Stimulated activated memory B cell treated with anti-CD40 and anti-IgM and Interleukin-4, amounts not matched to agents 10 μg/mL and 1 μg/mL and 100 μg/mL, for 72 hours (primary cell): ENCODE measurements around the gene RNF31.
A peak's percentile ranks its signal among the peaks of the same experiment; 100 is the strongest.

Experiments used
- ATAC-seq: fragments of 150-1000 bp; cut with Tn5 transposase; 2 replicates; pipeline ENCODE4 v1.10.0; 2021
- H3K27ac Mint-ChIP-seq: one replicate; pipeline ENCODE4 v1.8.0; 2022; ENCODE audit warnings: mild to moderate bottlenecking, mixed read lengths
- H3K27me3 Mint-ChIP-seq: one replicate; pipeline ENCODE4 v1.8.0; 2022; ENCODE audit warnings: mixed read lengths
- H3K36me3 Mint-ChIP-seq: one replicate; pipeline ENCODE4 v1.8.0; 2022; ENCODE audit warnings: mixed read lengths
- H3K4me1 Mint-ChIP-seq: one replicate; pipeline ENCODE4 v1.8.0; 2022; ENCODE audit warnings: mixed read lengths
- H3K4me3 Mint-ChIP-seq: one replicate; pipeline ENCODE4 v1.8.0; 2022; ENCODE audit warnings: mild to moderate bottlenecking, moderate library complexity, mixed read lengths
- H3K9me3 Mint-ChIP-seq: one replicate; pipeline ENCODE4 v1.8.0; 2022; ENCODE audit warnings: mixed read lengths

The RNF31 gene

DNA sequence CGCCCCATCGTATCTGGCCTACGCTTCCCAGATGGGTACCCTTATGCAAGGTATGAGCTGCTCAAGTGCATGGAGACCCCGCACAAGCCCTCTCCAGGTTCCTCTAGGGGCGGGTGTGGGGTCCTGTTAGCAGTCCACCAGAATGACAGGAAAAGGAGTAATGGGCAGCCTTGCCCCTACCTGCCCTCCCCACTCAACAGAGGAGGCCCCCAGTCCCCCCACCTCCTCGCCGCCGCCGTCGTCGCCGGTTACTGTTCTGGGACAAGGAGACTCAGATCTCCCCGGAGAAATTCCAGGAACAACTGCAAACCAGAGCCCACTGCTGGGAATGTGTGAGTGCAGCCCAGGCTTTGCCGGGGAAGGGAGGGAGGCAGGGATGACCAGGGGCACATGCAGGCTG lies 30.6 kb downstream of the RNF31 start:
- Mint-ChIP-seq H3K9me3 (no peaks in the 10 kb centered on the region), H3K27me3 (no peaks in the 10 kb centered on the region), H3K36me3 (peaks cover 61% of the 10 kb centered on the region), H3K4me3 (no peak overlapping the region), H3K4me1 (peaks cover 14% of the 10 kb centered on the region), H3K27ac (no peak overlapping the region)
- ATAC-seq: no peak

DNA sequence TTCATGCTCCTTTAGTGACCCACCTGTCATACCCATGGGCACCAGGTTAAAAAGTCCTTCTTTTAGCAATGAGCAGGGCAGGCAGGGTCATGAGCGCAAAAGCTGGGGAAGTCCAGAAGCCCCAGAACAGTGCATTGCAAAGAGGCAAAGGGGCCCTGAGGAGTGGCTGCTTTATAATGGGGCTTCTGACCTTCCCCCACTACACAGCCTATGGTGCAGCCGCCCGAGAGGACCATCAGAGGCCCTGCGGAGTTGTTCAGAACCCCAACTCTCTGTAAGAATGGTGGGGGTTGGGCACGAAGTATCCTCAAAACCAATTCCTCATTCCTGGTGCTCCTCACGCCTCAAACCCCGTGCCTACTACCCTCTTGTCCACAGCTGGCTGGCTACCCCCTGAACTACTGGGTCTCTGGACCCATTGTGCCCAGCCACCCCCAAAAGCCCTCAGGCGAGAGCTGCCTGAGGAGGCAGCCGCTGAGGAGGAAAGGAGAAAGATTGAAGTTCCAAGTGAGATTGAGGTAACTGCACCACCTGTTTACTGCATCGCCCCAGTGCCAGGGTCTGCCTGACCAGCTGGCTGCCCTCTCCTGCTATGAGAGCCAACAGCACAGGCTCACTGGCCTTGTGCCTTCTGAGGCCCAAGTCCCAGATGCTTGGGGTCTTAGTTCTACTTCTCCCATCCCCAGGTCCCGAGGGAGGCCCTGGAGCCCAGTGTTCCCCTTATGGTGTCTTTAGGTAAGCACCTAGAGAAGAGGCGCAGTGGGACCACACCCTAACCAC lies 31.3 kb downstream of the RNF31 start:
- no peak for ATAC-seq
- peaks cover 14% of the 10 kb centered on the region for H3K4me1 Mint-ChIP-seq
- H3K9me3 Mint-ChIP-seq: no peaks in the 10 kb centered on the region
- peaks cover 68% of the 10 kb centered on the region for H3K36me3 Mint-ChIP-seq
- H3K4me3 Mint-ChIP-seq: no peak overlapping the region
- H3K27me3 Mint-ChIP-seq: no peaks in the 10 kb centered on the region
- peak overlapping the region; percentile 38 for H3K27ac Mint-ChIP-seq

DNA sequence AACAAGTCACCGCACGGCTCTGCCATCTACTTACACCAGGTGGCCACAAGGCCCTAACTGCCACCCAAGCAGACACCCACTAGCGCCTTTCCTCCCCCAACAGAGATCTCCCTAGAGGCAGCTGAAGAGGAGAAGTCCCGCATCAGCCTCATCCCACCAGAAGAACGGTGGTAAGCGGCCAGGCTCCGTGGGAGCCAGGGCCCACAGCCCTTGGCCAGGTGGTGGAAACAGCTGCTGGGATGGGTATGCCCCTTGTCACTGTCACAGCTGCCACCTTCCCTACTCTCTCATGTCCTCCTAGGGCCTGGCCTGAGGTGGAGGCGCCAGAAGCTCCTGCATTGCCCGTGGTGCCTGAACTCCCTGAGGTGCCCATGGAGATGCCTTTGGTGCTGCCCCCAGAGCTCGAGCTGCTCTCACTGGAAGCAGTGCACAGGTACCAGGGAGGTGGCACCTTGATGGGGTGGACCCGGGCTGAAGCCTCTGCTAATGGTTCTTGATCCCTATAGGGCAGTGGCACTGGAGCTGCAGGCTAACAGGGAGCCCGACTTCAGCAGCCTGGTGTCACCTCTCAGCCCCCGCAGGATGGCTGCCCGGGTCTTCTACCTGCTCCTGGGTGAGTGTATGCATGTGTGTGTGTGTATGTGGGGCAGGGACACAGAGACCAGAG lies 32.1 kb downstream of the RNF31 start:
- no peaks in the 10 kb centered on the region for H3K27me3 Mint-ChIP-seq
- H3K36me3 Mint-ChIP-seq: peaks cover 71% of the 10 kb centered on the region
- no peaks in the 10 kb centered on the region for H3K9me3 Mint-ChIP-seq
- H3K4me1 Mint-ChIP-seq: peaks cover 14% of the 10 kb centered on the region
- H3K27ac Mint-ChIP-seq: peak overlapping the region; percentile 38
- ATAC-seq: no peak
- no peak overlapping the region for H3K4me3 Mint-ChIP-seq

DNA sequence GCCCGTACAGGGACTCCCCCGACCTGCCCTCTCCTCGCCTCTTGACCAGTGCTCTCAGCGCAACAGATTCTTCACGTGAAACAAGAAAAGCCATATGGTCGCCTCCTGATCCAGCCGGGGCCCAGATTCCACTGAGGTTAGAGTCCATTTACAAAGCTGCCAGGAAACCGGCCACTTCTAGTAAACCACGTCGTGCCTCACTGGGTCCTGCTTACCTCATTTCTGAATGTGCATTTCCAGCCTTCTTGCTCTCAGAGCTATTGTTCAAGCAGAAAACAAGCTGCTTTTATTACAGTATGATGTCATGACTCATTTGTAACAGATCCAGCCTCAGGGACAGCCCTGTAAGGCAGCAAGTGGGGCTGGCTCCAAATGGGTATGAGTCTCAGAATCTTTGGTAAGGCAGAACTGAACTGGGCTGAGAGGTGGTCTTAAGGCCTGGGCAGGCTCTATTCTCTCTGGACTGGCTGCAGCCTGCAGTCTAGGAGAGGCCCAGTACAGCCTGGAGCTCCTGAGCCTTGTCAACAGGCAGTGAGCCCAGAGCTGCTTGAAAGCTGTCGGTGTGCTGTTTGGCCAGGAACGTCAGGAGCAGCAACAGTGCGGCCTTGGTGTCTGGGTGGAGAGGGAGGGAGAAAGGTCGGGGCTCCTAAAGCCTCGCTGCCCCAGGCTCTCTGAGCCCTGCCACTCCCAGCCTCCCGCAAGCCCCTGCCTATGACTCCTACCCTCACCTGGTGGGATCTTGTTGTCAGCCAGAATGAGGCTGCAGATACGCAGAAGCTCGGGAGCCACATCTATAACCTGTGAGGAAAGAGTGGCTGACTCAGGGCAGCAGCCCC lies 32.9 kb downstream of the RNF31 start:
- H3K27me3 Mint-ChIP-seq: no peaks in the 10 kb centered on the region
- ATAC-seq: no peak
- peaks cover 71% of the 10 kb centered on the region for H3K36me3 Mint-ChIP-seq
- H3K9me3 Mint-ChIP-seq: no peaks in the 10 kb centered on the region
- peaks cover 14% of the 10 kb centered on the region for H3K4me1 Mint-ChIP-seq
- H3K4me3 Mint-ChIP-seq: no peak overlapping the region
- H3K27ac Mint-ChIP-seq: no peak overlapping the region

DNA sequence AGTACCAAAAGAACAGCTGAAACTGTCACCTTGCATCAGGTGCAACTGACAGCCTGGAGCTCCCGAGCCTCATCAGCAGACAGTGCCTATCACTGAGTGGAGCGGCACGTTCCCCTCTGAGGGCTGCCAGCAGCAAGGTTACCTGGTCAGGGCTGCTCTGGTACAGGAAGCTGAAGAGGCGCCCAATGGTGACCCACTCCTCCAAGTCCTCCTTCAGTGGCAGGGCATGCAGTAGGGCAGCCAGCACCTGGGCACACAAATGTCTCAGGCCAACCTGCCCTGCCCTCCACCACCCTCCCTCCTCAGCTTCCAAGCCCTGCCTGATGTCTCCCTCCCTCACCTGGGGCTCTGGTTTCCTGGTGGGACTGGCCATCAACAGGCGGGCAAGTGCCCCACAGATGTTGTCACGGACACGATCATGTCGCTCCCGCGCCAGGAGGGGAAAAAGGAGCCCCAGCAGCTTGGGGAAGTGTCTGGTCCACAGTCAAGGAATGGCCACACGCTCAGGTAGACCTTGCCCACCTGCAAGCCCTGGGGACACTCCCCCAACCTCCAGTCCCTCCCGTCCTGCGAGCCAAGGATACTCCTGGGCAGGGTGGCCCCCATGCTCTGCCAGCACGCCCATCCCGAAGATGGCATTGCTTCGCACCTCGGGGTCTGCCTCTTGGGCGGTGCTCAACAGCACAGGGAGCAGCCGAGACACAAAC lies 34.2 kb downstream of the RNF31 start:
- peaks cover 83% of the 10 kb centered on the region for H3K36me3 Mint-ChIP-seq
- peaks cover 14% of the 10 kb centered on the region for H3K4me1 Mint-ChIP-seq
- no peak overlapping the region for H3K4me3 Mint-ChIP-seq
- H3K9me3 Mint-ChIP-seq: no peaks in the 10 kb centered on the region
- H3K27me3 Mint-ChIP-seq: no peaks in the 10 kb centered on the region
- H3K27ac Mint-ChIP-seq: no peak overlapping the region
- ATAC-seq: no peak

DNA sequence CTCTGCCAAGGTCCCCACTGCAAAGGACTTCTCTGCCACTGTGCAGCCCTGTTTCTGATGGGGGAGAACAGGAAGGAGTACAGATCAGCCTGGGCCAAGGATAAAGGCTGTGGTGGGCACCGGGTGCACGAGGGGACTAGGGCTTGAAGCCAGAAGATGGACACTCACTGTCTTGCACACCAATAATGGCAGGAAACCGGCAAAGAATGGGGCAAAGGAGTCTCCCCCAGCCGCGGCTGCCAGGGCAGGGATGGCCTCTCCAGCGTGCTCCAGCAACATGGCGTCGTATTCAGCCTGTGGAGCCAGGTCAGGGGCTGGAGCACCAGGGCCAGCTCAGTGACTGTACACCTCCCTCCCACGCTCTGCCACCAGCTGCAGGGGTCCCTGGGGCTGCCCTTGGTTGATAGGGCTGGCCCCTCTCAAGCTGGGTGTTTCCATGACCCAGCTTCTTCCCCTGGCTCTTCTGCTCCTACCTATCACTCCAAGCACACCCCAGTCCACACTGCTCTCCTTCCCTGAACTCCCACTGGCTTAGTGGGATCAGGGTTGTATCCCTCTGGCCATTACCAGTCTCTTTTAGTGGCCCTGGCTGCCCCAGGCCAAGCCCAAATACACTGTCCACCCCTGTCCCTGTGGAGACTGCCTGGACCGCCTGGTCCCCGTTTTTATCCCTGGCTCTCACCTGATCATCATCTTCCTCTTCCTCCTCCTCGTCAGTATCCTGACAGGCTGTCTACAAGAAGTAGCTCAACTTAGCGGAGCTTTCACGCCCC lies 35.0 kb downstream of the RNF31 start:
- H3K4me3 Mint-ChIP-seq: no peak overlapping the region

GRCh38 chr14:24183014-24183481 lies 35.8 kb downstream of the RNF31 start:
- Mint-ChIP-seq H3K36me3 (peaks cover 73% of the 10 kb centered on the region), H3K27me3 (no peaks in the 10 kb centered on the region), H3K4me1 (peaks cover 27% of the 10 kb centered on the region), H3K27ac (no peak overlapping the region), H3K4me3 (no peak overlapping the region), H3K9me3 (no peaks in the 10 kb centered on the region)
- ATAC-seq: no peak

More for the DNA sequence above, 35.0 kb downstream of the RNF31 start:
- no peak for ATAC-seq
- H3K36me3 Mint-ChIP-seq: peaks cover 79% of the 10 kb centered on the region
- no peak overlapping the region for H3K27ac Mint-ChIP-seq
- H3K27me3 Mint-ChIP-seq: no peaks in the 10 kb centered on the region
- H3K9me3 Mint-ChIP-seq: no peaks in the 10 kb centered on the region
- H3K4me1 Mint-ChIP-seq: peaks cover 19% of the 10 kb centered on the region

- no peak overlapping the region for H3K27ac Mint-ChIP-seq
- H3K27me3 Mint-ChIP-seq: no peaks in the 10 kb centered on the region
- peaks cover 28% of the 10 kb centered on the region for H3K4me1 Mint-ChIP-seq
- no peaks in the 10 kb centered on the region for H3K9me3 Mint-ChIP-seq
- H3K36me3 Mint-ChIP-seq: peaks cover 67% of the 10 kb centered on the region
- H3K4me3 Mint-ChIP-seq: no peak overlapping the region
- no peak for ATAC-seq
Observed at GRCh38 chr14:24184104-24184970, 37.0 kb downstream of the RNF31 start.

- no peak for ATAC-seq
- Mint-ChIP-seq H3K4me1 (peaks cover 25% of the 10 kb centered on the region), H3K4me3 (no peak overlapping the region), H3K27ac (no peak overlapping the region), H3K27me3 (no peaks in the 10 kb centered on the region), H3K36me3 (peaks cover 64% of the 10 kb centered on the region), H3K9me3 (no peaks in the 10 kb centered on the region)
Observed at GRCh38 chr14:24185026-24185425, 37.7 kb downstream of the RNF31 start.

GRCh38 chr14:24185741-24186140 lies 38.4 kb downstream of the RNF31 start:
- Mint-ChIP-seq H3K4me3 (no peak overlapping the region), H3K27me3 (no peaks in the 10 kb centered on the region), H3K4me1 (peaks cover 25% of the 10 kb centered on the region), H3K36me3 (peaks cover 63% of the 10 kb centered on the region), H3K27ac (no peak overlapping the region), H3K9me3 (no peaks in the 10 kb centered on the region)
- ATAC-seq: no peak

DNA sequence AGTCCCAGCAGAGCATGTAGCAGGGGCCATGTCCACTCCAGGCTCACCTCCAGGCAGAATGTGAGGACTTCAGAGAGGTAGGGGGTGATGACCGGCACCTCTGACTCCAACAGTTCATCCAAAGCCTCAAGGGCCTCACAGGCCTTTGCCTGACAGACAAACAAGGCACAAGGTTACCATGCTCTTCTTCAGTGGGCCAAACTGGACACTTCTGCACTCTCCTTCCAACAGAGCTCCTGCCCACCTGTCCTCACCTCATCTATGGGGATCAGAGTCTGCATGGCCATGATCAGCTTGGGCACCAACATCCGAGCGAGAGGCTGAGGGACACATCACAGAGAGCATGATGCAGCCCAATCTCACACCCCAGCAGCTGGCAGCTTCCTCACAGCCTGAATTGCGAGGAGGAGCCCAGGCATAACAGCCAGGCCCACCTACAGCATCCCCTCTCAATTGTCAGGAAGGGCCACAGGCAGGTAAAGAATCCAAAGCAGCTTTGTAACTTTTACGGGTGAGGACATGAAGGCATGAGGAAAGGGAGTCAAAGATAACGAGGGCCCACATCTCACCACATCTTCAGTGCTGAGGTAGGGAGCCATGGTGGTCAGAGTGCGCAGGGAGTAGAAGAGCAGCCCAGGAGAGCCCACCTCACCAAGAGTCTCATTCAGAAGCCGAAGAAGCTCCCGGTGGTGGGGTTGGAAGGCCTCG lies 39.7 kb downstream of the RNF31 start:
- no peak for ATAC-seq
- Mint-ChIP-seq H3K4me3 (peak overlapping the region; percentile 62), H3K27me3 (no peaks in the 10 kb centered on the region), H3K27ac (peak overlapping the region; percentile 87), H3K4me1 (peaks cover 31% of the 10 kb centered on the region), H3K36me3 (peaks cover 60% of the 10 kb centered on the region), H3K9me3 (no peaks in the 10 kb centered on the region)

DNA sequence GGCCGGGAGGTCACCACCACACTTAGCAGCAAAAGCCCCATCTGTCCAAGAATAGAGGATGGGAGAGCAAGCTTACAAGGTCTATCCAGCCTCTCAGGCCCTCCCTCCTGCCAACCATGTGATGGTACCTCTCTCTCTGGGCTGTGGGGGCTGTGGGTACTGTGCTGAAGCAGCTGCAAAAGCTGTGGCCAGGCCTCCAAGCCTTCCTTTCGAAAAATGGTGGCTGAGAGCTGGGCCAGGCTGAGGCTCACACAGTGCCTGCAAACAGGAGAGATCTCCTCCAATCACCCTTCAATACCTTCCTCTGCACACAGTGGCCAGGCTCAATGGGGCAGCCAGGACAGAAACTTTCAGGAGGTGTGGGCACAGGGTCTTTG lies 40.2 kb downstream of the RNF31 start:
- H3K4me3 Mint-ChIP-seq: peak overlapping the region; percentile 96
- no peak for ATAC-seq
- peaks cover 60% of the 10 kb centered on the region for H3K36me3 Mint-ChIP-seq
- peaks cover 36% of the 10 kb centered on the region for H3K4me1 Mint-ChIP-seq
- no peaks in the 10 kb centered on the region for H3K27me3 Mint-ChIP-seq
- peak overlapping the region; percentile 87 for H3K27ac Mint-ChIP-seq
- no peaks in the 10 kb centered on the region for H3K9me3 Mint-ChIP-seq
